Endodermal cell (in vitro differentiated cells): ENCODE data around the gene GLIS1. TPM values are rescaled to one million over a fixed set of nuclear protein-coding genes. Genes with fewer than 3 reads are reported as not detected.

ENCODE experiments used
- DNase-seq: peaks from one replicate; pipeline ENCODE4 v3.0.0-alpha.2; 2017
- H3K27ac ChIP-seq: 2 replicates; pipeline ENCODE4 v1.5.1; 2013; ENCODE audit warnings: mild to moderate bottlenecking, low read depth, low read length, moderate library complexity
- H3K27me3 ChIP-seq: 2 replicates; pipeline ENCODE4 v1.6.1; 2013; ENCODE audit warnings: mild to moderate bottlenecking, low read length, moderate library complexity; ENCODE audit not compliant: insufficient read depth, control insufficient read depth, poor library complexity, severe bottlenecking
- H3K36me3 ChIP-seq: 2 replicates; pipeline ENCODE4 v1.7.0; 2013; ENCODE audit warnings: mild to moderate bottlenecking, low read length, moderate library complexity; ENCODE audit not compliant: control insufficient read depth, insufficient read depth
- H3K4me1 ChIP-seq: one replicate; pipeline ENCODE4 v1.7.0; 2013; ENCODE audit warnings: low read length; ENCODE audit not compliant: control insufficient read depth, insufficient read depth
- H3K4me3 ChIP-seq: 2 replicates; pipeline ENCODE4 v1.5.1; 2013; ENCODE audit warnings: mild to moderate bottlenecking, low read length, moderate library complexity
- H3K9ac ChIP-seq: 2 replicates; pipeline ENCODE4 v1.6.1; 2013; ENCODE audit warnings: mild to moderate bottlenecking, low read length, moderate library complexity; ENCODE audit not compliant: poor library complexity, severe bottlenecking; ENCODE audit errors: extremely low read depth
- H3K9me3 ChIP-seq: 2 replicates; pipeline ENCODE4 v1.6.1; 2013; ENCODE audit warnings: mild to moderate bottlenecking, low read length, moderate library complexity; ENCODE audit not compliant: control insufficient read depth
- H3K27ac Mint-ChIP-seq: 2 replicates; pipeline ENCODE4 v1.8.0; 2020; ENCODE audit warnings: mixed read lengths
- H3K27me3 Mint-ChIP-seq: 2 replicates; pipeline ENCODE4 v1.8.0; 2021; ENCODE audit warnings: mild to moderate bottlenecking, mixed read lengths; ENCODE audit not compliant: insufficient read depth
- H3K36me3 Mint-ChIP-seq: 2 replicates; pipeline ENCODE4 v1.8.0; 2020; ENCODE audit warnings: low read depth, mixed read lengths
- H3K4me1 Mint-ChIP-seq: 2 replicates; pipeline ENCODE4 v1.8.0; 2020; ENCODE audit warnings: mixed read lengths
- H3K4me3 Mint-ChIP-seq: 2 replicates; pipeline ENCODE4 v1.8.0; 2020; ENCODE audit warnings: mild to moderate bottlenecking, moderate library complexity, mixed read lengths
- H3K9me3 Mint-ChIP-seq: 2 replicates; pipeline ENCODE4 v1.8.0; 2020; ENCODE audit warnings: mild to moderate bottlenecking, mixed read lengths
- CTCF ChIP-seq: fragments of 200-600 bp; sonication (generic); conservative IDR thresholded peaks from 2 replicates; pipeline ENCODE4 v1.5.0; 2021; ENCODE audit warnings: antibody characterized with exemption, mild to moderate bottlenecking
- WGBS, 2 experiments: methylation state at CpG; one replicate each; pipeline versions ENCODE4 v1.1.5 to v1.1.7; 2013; ENCODE audit warnings: missing lambda C conversion rate in 2 of 2, mixed read lengths in 1 of 2; ENCODE audit not compliant: insufficient coverage in 1 of 2, insufficient read length in 1 of 2; 5-methylcytosine and 5-hydroxymethylcytosine counted together
- total RNA-seq, 2 donors: library from RNA; stranded (reverse); fragmentation: NEBNext Ultra II Directional in 1 of 2; extraction: Animal tissue kit (Norgen Biotek cat#: 25700) in 1 of 2; gene quantifications; 2 replicates in 1 of 2; 3 replicates in 1 of 2; pipeline ENCODE4 v1.2.1, GENCODE V29; 2021

GLIS1 gene
- total RNA-seq, 2 donors from 2014 or later: 2.1 to 3.9 TPM

- WGBS, 2 experiments: 92 to 94% methylated on average over 15 to 16 of the region's 17 CpGs
- Mint-ChIP-seq H3K4me3 (no peak overlapping the region), H3K27me3 (no peaks in the 10 kb centered on the region), H3K36me3 (no peaks in the 10 kb centered on the region), H3K9me3 (no peaks in the 10 kb centered on the region), H3K4me1 (peaks cover 14% of the 10 kb centered on the region), H3K27ac (no peak overlapping the region)
- Histone ChIP-seq H3K27me3 (peaks cover 7% of the 10 kb centered on the region), H3K9ac (no peak overlapping the region), H3K4me3 (no peak overlapping the region), H3K9me3 (no peaks in the 10 kb centered on the region), H3K27ac (no peak overlapping the region), H3K4me1 (no peaks in the 10 kb centered on the region), H3K36me3 (no peaks in the 10 kb centered on the region)
- no peak for TF ChIP-seq CTCF
- DNase-seq: no peak
Measured at GRCh38 chr1:53728702-53729455, 10.1 kb downstream of the GLIS1 start.

- H3K4me3 ChIP-seq: no peak overlapping the region
- Mint-ChIP-seq H3K27ac (no peak overlapping the region), H3K27me3 (no peaks in the 10 kb centered on the region), H3K4me1 (peaks cover 14% of the 10 kb centered on the region), H3K4me3 (no peak overlapping the region), H3K36me3 (no peaks in the 10 kb centered on the region), H3K9me3 (no peaks in the 10 kb centered on the region)
- H3K27ac ChIP-seq: no peak overlapping the region
- no peak for DNase-seq
- no peaks in the 10 kb centered on the region for H3K4me1 ChIP-seq
- H3K9me3 ChIP-seq: no peaks in the 10 kb centered on the region
- no peak overlapping the region for H3K9ac ChIP-seq
- peaks cover 7% of the 10 kb centered on the region for H3K27me3 ChIP-seq
- H3K36me3 ChIP-seq: no peaks in the 10 kb centered on the region
- TF ChIP-seq CTCF: no peak
- 83% methylated on average over 1 of the region's 1 CpG; no CpG with 5 or more reads in 1 of the 2 experiments for WGBS, 2 experiments
Measured at GRCh38 chr1:53728196-53728595, 10.8 kb downstream of the GLIS1 start.

GRCh38 chr1:53727461-53728092, 11.4 kb downstream of the GLIS1 start:
- Mint-ChIP-seq H3K9me3 (no peaks in the 10 kb centered on the region), H3K4me3 (no peak overlapping the region), H3K4me1 (peaks cover 14% of the 10 kb centered on the region), H3K27ac (no peak overlapping the region), H3K27me3 (no peaks in the 10 kb centered on the region), H3K36me3 (no peaks in the 10 kb centered on the region)
- WGBS, 2 experiments: 94% methylated on average over 5 to 7 of the region's 7 CpGs
- Histone ChIP-seq H3K4me1 (no peaks in the 10 kb centered on the region), H3K9me3 (no peaks in the 10 kb centered on the region), H3K4me3 (no peak overlapping the region), H3K36me3 (no peaks in the 10 kb centered on the region), H3K27ac (no peak overlapping the region), H3K9ac (no peak overlapping the region), H3K27me3 (peaks cover 7% of the 10 kb centered on the region)
- no peak for DNase-seq
- TF ChIP-seq CTCF: no peak
